ENCODE results near the gene SLC6A17.

The SLC6A17 gene

DNA sequence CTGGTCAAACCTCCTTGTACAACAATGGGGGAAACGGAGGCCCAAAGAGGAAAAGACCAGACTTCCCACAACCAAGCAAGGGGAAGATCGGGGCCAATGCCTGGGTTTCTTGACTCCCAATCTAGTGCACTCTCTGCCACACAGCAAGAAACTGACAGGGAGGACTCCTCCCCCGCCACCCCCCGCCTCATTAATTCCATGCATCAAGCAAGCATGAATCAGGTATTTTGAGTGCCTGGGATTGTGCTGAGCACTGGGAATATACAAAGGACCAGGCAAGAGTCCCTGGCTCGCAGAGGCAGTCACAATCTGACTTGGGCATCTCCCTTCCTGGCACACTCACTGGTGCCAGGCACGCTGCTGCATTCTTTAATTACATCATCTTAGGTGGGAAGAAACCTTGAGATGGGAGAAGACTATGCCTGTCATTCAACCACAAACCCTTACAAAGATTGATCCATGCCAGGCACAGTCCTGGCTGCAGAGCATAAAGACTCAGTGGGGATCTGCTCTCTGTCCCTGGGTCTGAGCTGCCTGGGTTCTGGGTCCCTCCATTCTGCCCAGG, 55.4 kb downstream of the SLC6A17 start:
- Histone ChIP-seq H2AFZ (ENCODE audit: low read depth, low read length) (no peak overlapping the region), H3K4me1 (ENCODE audit: insufficient read depth, low read length) (peaks cover 3% of the 10 kb centered on the region), H3K36me3 (ENCODE audit: insufficient read depth, low read length) (no peaks in the 10 kb centered on the region), H3K9me3 (ENCODE audit: low read length) (no peaks in the 10 kb centered on the region), H3K27me3 (ENCODE audit: insufficient read depth, low read length) (peaks cover 30% of the 10 kb centered on the region), H3K4me3 (ENCODE audit: low read length) (no peak overlapping the region)

GRCh38 chr1:110206261-110206920, 56.1 kb downstream of the SLC6A17 start:
- no peaks in the 10 kb centered on the region for H3K36me3 ChIP-seq (ENCODE audit: insufficient read depth, low read length)
- H3K9me3 ChIP-seq (ENCODE audit: low read length) = no peaks in the 10 kb centered on the region
- H3K4me1 ChIP-seq (ENCODE audit: insufficient read depth, low read length) = peaks cover 8% of the 10 kb centered on the region

GRCh38 chr1:110207831-110208230, 57.5 kb downstream of the SLC6A17 start:
- Histone ChIP-seq H3K36me3 (ENCODE audit: insufficient read depth, low read length) (no peaks in the 10 kb centered on the region), H2AFZ (ENCODE audit: low read depth, low read length) (no peak overlapping the region), H3K4me1 (ENCODE audit: insufficient read depth, low read length) (peaks cover 10% of the 10 kb centered on the region), H3K27me3 (ENCODE audit: insufficient read depth, low read length) (peaks cover 39% of the 10 kb centered on the region), H3K9me3 (ENCODE audit: low read length) (no peaks in the 10 kb centered on the region), H3K4me3 (ENCODE audit: low read length) (no peak overlapping the region)

More at GRCh38 chr1:110206261-110206920, 56.1 kb downstream of the SLC6A17 start:
- no peak overlapping the region for H3K4me3 ChIP-seq (ENCODE audit: low read length)
- peaks cover 30% of the 10 kb centered on the region for H3K27me3 ChIP-seq (ENCODE audit: insufficient read depth, low read length)
- no peak overlapping the region for H2AFZ ChIP-seq (ENCODE audit: low read depth, low read length)

- H3K4me1 ChIP-seq (ENCODE audit: insufficient read depth, low read length) = peaks cover 13% of the 10 kb centered on the region
- peak overlapping the region; percentile 44 for H3K4me3 ChIP-seq (ENCODE audit: low read length)
- H3K36me3 ChIP-seq (ENCODE audit: insufficient read depth, low read length) = no peaks in the 10 kb centered on the region
- no peaks in the 10 kb centered on the region for H3K9me3 ChIP-seq (ENCODE audit: low read length)
- H2AFZ ChIP-seq (ENCODE audit: low read depth, low read length) = no peak overlapping the region
- peaks cover 51% of the 10 kb centered on the region for H3K27me3 ChIP-seq (ENCODE audit: insufficient read depth, low read length)
These were observed 58.8 kb downstream of the SLC6A17 start for GRCh38 chr1:110208916-110209645.

GRCh38 chr1:110209715-110210603, 59.7 kb downstream of the SLC6A17 start, which contains the start of gene KCNC4:
KCNC4 (plus strand) TSS chr1:110210314; CDS start chr1:110211500, 1,186 bp downstream.
- Histone ChIP-seq H3K36me3 (ENCODE audit: insufficient read depth, low read length) (no peaks in the 10 kb centered on the region), H3K9me3 (ENCODE audit: low read length) (no peaks in the 10 kb centered on the region), H3K4me3 (ENCODE audit: low read length) (peak within 1 kb of the TSS; percentile 44), H3K4me1 (ENCODE audit: insufficient read depth, low read length) (peaks cover 13% of the 10 kb centered on the region), H2AFZ (ENCODE audit: low read depth, low read length) (peak within 1 kb of the TSS; percentile 81), H3K27me3 (ENCODE audit: insufficient read depth, low read length) (peaks cover 54% of the 10 kb centered on the region)

DNA sequence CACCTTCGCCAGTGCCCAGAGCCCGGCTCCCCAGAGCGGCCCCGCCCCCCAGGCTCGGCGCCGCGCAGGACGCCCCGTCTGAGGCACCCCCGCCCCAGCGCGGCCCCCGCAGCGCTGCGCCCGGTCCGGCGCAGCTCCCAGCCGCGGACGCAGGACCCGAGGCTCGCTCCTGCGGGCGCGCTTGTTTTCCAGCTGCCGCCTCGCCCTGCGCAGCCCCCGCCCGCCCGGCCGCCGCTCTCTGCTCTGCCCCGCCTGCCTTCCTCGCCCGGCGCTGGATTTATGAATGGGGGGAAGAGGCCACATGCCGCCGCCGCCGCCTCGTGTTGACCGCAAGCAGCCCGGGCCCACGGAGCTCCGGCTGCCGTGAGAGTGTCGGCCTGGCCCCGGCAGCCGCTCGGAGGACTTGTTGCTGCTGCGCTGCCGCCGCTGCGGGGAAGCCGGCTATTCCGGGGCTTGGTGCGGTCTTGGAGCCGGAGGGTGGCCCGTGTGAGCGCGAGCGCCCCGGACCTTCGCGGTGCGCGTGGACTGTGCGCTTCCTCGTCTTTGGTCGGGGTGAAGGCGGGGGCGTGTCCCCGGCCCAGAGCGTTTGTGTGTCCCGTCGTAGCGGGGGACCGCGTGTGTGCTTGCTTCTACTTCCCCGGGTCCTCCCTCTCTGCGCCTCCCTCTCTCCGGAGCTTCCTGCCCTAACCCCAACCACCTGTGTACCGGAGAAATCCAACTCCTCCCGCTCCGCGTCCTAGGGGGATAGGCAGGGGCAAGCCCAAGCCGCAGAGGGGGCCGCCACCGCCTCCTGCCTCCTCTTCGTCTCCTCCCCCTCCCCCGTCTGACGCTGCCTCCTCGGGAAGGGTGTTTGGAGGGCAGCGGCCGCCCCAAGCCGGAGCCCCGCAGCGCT, 60.6 kb downstream of the SLC6A17 start:
- no peaks in the 10 kb centered on the region for H3K36me3 ChIP-seq (ENCODE audit: insufficient read depth, low read length)
- H3K27me3 ChIP-seq (ENCODE audit: insufficient read depth, low read length) = peaks cover 50% of the 10 kb centered on the region

GRCh38 chr1:110211496-110212168, 61.3 kb downstream of the SLC6A17 start:
- Histone ChIP-seq H3K4me3 (ENCODE audit: low read length) (peak overlapping the region; percentile 44), H3K36me3 (ENCODE audit: insufficient read depth, low read length) (no peaks in the 10 kb centered on the region), H3K27me3 (ENCODE audit: insufficient read depth, low read length) (peaks cover 46% of the 10 kb centered on the region), H2AFZ (ENCODE audit: low read depth, low read length) (peak overlapping the region; percentile 81), H3K4me1 (ENCODE audit: insufficient read depth, low read length) (peaks cover 13% of the 10 kb centered on the region), H3K9me3 (ENCODE audit: low read length) (no peaks in the 10 kb centered on the region)

More for the DNA sequence above, 60.6 kb downstream of the SLC6A17 start:
- Histone ChIP-seq H2AFZ (ENCODE audit: low read depth, low read length) (peak overlapping the region; percentile 81), H3K9me3 (ENCODE audit: low read length) (no peaks in the 10 kb centered on the region), H3K4me1 (ENCODE audit: insufficient read depth, low read length) (peaks cover 13% of the 10 kb centered on the region), H3K4me3 (ENCODE audit: low read length) (peak overlapping the region; percentile 44)

DNA sequence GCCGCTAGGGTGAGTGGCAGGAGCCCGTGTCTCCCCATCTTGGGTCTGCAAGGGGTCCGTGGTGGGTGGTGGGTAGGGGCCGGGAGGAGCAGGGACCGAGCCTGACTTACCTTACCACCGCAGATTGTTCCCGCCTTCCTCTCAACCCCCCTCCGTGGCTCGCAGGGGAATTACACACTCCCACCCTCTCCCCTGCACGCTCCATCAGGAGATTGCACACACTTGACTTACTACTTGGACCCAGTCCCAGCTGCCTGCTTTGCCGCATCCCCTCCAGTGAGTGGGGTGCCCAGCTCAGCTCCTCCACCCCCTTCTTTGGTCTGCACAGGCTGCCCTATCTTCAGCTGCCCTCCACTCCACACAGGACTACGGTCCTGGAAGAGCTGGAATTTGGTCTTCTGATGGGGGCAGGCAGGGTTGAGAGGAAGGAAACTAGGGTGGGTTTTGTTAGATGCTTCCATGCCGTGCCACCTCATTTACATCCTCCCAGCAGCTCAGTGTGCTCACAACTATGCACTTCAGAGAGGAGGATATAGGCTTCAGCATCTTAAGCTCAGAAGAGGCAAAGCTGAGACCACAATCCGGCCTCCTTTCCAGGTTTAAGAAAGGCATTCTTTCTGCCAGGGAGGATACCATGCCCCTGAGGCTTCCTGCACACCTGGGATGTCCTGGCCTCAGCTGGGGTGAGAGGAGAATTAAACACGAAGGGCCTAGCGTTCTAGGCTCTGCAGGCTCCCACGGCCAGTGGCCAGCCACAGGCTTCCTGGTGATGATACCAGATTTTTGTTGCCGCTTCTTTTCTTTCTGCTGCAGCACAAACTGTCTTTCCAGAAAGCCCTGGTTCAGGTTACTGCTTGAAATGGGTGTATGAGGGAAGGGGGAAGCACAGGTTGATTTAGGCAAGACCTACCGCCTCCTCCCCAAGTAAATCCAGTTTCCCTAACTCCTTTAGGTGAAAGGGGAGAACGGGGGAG, 62.2 kb downstream of the SLC6A17 start:
- Histone ChIP-seq H3K4me1 (ENCODE audit: insufficient read depth, low read length) (peaks cover 13% of the 10 kb centered on the region), H3K27me3 (ENCODE audit: insufficient read depth, low read length) (peaks cover 48% of the 10 kb centered on the region), H2AFZ (ENCODE audit: low read depth, low read length) (no peak overlapping the region), H3K36me3 (ENCODE audit: insufficient read depth, low read length) (no peaks in the 10 kb centered on the region), H3K9me3 (ENCODE audit: low read length) (no peaks in the 10 kb centered on the region), H3K4me3 (ENCODE audit: low read length) (no peak overlapping the region)

DNA sequence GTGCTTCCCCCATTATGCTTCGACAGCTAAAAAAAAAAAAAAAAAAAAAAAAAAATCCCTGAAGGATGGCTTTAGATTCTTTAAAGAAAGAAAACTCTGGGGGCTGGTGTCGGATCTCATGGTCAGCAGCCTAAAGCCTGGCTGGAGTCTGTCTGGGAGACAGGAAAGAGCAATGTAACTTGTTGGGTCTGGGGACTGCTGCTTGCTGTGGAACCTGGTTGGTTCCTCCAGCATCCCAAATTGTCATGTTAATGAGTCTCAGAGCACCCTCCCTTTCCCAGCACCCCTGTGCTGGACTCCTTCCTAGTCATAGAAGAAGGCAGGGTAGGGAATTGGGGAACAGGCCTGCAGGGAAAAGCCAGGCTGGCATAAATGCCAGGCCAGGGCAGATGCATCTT, 62.8 kb downstream of the SLC6A17 start:
- Histone ChIP-seq H3K4me1 (ENCODE audit: insufficient read depth, low read length) (peaks cover 13% of the 10 kb centered on the region), H3K9me3 (ENCODE audit: low read length) (no peaks in the 10 kb centered on the region), H3K27me3 (ENCODE audit: insufficient read depth, low read length) (peaks cover 48% of the 10 kb centered on the region), H3K4me3 (ENCODE audit: low read length) (no peak overlapping the region), H3K36me3 (ENCODE audit: insufficient read depth, low read length) (no peaks in the 10 kb centered on the region), H2AFZ (ENCODE audit: low read depth, low read length) (no peak overlapping the region)

DNA sequence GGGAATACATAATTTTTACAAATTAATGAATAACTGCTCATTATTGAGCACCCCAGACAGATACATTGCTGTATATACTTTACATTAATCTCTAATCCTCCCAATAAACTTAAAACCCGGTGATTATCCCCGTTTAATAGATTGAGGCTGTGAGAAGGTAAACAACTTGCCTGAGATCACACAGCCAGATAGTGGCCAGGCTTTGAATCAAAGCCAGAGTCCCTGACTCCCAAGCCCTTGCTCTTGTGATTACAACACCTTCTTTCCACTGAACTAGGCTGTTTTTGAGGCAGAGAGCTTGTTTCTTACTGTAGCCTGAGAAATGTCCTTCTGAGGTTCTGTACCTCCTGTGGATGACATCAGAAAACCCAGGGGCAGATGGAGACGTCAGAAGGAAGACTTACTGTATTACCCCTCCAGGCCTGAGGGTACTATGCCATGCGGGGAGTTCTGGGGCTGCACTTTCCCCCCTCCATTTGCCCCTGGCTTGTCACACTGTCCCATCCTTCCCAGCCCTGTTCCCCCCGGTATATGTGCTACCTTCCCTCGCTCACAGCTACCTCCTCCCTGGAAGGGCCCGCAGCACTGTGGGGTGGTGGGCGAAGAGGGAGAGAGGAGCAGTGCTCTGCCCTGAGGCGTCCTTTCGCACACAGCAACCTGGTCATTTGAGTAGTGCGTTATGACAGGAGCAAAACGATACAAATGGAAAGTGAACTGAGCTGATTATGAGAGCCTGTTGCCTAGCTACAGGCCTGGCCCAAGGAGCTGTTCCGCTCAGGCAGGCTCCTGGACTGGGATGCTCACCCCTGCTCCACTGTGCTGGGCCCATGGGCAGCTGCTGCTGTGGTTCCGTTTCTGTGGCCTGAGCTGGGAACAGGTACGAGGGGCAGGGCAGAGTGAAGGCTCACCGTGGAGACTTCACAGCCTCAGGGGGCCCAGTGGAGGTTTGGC, 64.4 kb downstream of the SLC6A17 start:
- Histone ChIP-seq H2AFZ (ENCODE audit: low read depth, low read length) (no peak overlapping the region), H3K4me3 (ENCODE audit: low read length) (no peak overlapping the region), H3K4me1 (ENCODE audit: insufficient read depth, low read length) (peaks cover 10% of the 10 kb centered on the region), H3K27me3 (ENCODE audit: insufficient read depth, low read length) (peaks cover 41% of the 10 kb centered on the region), H3K36me3 (ENCODE audit: insufficient read depth, low read length) (no peaks in the 10 kb centered on the region), H3K9me3 (ENCODE audit: low read length) (no peaks in the 10 kb centered on the region)

Data from neuron (in vitro differentiated cells).